HFFc6 (cell line): ENCODE results near the gene POLR3H. TPM values are rescaled to one million over a fixed set of nuclear protein-coding genes. Genes with fewer than 3 reads are reported as not detected.

ENCODE experiments used
- DNase-seq: peaks from one replicate; pipeline ENCODE4 v3.0.0-alpha.2; 2018
- H3K27ac Mint-ChIP-seq: 2 replicates; pipeline ENCODE4 v1.8.0; 2020; ENCODE audit warnings: mild to moderate bottlenecking, mixed read lengths
- H3K27me3 Mint-ChIP-seq: 2 replicates; pipeline ENCODE4 v1.8.0; 2021; ENCODE audit warnings: mild to moderate bottlenecking, moderate library complexity, mixed read lengths; ENCODE audit not compliant: insufficient read depth
- H3K36me3 Mint-ChIP-seq: 2 replicates; pipeline ENCODE4 v1.8.0; 2021; ENCODE audit warnings: low read depth, mixed read lengths
- H3K4me1 Mint-ChIP-seq: 2 replicates; pipeline ENCODE4 v1.8.0; 2020; ENCODE audit warnings: low read depth, mixed read lengths
- H3K4me3 Mint-ChIP-seq: 2 replicates; pipeline ENCODE4 v1.8.0; 2020; ENCODE audit warnings: mild to moderate bottlenecking, moderate library complexity, mixed read lengths
- H3K9me3 Mint-ChIP-seq: 2 replicates; pipeline ENCODE4 v1.8.0; 2020; ENCODE audit warnings: mild to moderate bottlenecking, mixed read lengths
- total RNA-seq, 6 experiments: library from RNA; stranded (reverse); fragmentation: NEBNext Ultra II Directional; extraction: Animal tissue kit (Norgen Biotek cat#: 25700); gene quantifications; 2 replicates in 1 of 6; 3 replicates in 5 of 6; pipeline ENCODE4 v1.2.3, GENCODE V29; 2021
- TF ChIP-seq, protein P1 (sequence below): fragments of 200-600 bp; sonication (generic); IDR thresholded peaks from 2 replicates; pipeline ENCODE4 v1.5.0; 2021; ENCODE audit warnings: antibody characterized with exemption, mild to moderate bottlenecking

Gene POLR3H
- total RNA-seq, 6 experiments from 2014 or later: 50.9 to 72.1 (median 56.0) TPM

DNA sequence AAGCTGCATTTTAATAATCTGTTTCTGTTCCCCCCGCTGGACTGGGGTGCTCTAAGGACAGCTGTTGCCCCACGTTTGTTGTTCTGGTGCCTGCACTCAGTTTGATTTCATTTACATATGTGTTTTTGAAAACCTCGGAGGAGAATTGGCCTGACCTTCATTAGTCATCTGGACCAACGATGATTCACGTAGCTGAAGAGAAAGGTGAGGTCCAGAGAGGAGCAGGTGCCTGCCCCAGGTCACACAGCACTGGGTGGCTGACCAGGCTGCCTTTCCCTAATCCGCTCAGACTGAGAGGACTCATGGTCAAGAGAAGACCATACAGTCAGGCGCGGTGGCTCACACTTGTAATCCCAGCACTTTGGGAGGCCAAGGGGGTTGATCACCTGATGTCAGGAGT lies 20.3 kb upstream of the POLR3H start:
- TF ChIP-seq, protein P1, sequence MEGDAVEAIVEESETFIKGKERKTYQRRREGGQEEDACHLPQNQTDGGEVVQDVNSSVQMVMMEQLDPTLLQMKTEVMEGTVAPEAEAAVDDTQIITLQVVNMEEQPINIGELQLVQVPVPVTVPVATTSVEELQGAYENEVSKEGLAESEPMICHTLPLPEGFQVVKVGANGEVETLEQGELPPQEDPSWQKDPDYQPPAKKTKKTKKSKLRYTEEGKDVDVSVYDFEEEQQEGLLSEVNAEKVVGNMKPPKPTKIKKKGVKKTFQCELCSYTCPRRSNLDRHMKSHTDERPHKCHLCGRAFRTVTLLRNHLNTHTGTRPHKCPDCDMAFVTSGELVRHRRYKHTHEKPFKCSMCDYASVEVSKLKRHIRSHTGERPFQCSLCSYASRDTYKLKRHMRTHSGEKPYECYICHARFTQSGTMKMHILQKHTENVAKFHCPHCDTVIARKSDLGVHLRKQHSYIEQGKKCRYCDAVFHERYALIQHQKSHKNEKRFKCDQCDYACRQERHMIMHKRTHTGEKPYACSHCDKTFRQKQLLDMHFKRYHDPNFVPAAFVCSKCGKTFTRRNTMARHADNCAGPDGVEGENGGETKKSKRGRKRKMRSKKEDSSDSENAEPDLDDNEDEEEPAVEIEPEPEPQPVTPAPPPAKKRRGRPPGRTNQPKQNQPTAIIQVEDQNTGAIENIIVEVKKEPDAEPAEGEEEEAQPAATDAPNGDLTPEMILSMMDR: no peak
- no peaks in the 10 kb centered on the region for H3K36me3 Mint-ChIP-seq
- H3K4me1 Mint-ChIP-seq: peaks cover 59% of the 10 kb centered on the region
- no peaks in the 10 kb centered on the region for H3K9me3 Mint-ChIP-seq
- DNase-seq: peak; percentile 35
- H3K27ac Mint-ChIP-seq: peak overlapping the region; percentile 96
- H3K4me3 Mint-ChIP-seq: peak overlapping the region; percentile 30; the same call in 1 of the 2 replicates
- H3K27me3 Mint-ChIP-seq: peaks cover 3% of the 10 kb centered on the region

DNA sequence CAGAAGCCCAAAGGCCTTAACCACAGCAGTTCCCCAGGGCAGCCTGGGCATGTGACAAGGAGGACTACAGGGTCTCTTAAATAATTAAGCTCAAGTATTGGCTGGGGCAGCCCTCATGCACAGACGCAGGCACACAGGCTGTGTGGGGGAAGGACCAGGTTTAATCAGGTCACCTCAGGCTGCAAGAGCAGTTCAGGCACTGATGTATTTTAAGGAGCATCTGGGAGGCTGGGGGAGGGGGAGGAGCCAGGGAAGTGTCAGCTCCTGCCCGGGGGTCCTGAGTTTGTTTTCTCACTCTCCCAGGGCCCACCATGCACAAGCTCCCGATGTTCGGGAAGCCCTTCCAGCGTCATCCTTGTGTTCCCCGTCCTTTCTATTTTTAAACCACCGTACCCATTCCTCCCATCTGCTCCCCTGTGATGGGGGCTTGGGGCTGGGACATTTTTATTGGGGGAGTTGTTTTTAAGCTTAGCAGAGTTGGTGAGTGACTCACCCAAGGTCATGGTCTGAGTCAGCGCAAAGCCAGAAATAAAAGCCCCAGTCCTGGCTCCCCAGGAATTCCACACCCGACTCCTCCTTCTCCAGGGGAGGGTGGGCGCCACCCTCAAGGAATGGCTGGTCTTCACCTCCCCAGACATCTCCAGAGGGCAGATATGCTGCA lies 18.9 kb upstream of the POLR3H start:
- peak overlapping the region; percentile 86 for H3K4me3 Mint-ChIP-seq
- peaks cover 3% of the 10 kb centered on the region for H3K27me3 Mint-ChIP-seq
- TF ChIP-seq, protein P1: no peak
- peaks cover 59% of the 10 kb centered on the region for H3K4me1 Mint-ChIP-seq
- no peaks in the 10 kb centered on the region for H3K36me3 Mint-ChIP-seq
- peak overlapping the region; percentile 84 for H3K27ac Mint-ChIP-seq
- no peaks in the 10 kb centered on the region for H3K9me3 Mint-ChIP-seq
- DNase-seq: peak; percentile 76

DNA sequence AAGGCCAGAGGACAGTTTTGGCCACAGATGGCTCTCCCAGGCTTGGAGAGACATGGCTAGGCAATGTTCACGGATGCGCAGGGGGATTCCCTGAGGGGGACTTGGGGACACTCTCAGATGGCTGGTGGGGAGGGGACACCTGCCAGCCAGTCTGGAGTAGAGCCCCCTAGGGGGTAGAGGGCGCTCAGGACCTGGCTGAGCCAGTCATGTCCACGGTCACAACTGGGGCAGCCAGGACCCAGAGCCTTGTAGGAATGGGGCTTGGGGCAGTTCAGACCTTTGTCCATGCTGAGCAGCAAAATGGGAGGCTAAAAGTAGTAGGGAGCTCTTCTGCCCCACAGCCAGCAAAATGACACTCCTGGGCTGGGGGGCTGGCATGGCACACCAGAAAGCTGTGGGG lies 18.2 kb upstream of the POLR3H start:
- Mint-ChIP-seq H3K36me3 (no peaks in the 10 kb centered on the region), H3K4me3 (peak overlapping the region; percentile 86), H3K27ac (peak overlapping the region; percentile 84), H3K27me3 (peaks cover 3% of the 10 kb centered on the region), H3K9me3 (no peaks in the 10 kb centered on the region), H3K4me1 (peaks cover 64% of the 10 kb centered on the region)
- no peak for DNase-seq
- TF ChIP-seq, protein P1: peak; percentile 24

DNA sequence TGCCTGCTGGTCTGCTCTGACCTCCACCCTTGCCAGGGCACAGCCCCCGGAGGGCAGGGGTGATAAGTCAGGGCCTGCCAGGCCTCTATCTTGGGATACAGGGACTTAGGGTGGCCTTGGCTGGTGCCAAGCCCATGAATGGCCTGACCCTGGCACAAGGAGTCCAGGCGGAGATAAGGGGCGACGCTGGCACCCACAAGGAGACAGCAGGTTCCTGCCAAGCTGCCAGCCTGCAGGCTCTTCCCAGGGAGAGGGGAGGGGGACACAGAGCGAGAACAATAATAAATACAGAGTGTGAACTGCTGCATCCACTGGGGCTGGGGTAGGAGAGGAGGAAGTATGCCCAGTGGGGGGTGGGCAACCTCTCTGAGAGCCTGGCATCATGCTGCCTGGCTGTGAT lies 17.5 kb upstream of the POLR3H start:
- H3K36me3 Mint-ChIP-seq: no peaks in the 10 kb centered on the region
- no peak overlapping the region for H3K27ac Mint-ChIP-seq
- TF ChIP-seq, protein P1: no peak
- peaks cover 3% of the 10 kb centered on the region for H3K27me3 Mint-ChIP-seq
- H3K9me3 Mint-ChIP-seq: no peaks in the 10 kb centered on the region
- peaks cover 71% of the 10 kb centered on the region for H3K4me1 Mint-ChIP-seq
- peak overlapping the region; percentile 86; the same call in 1 of the 2 replicates for H3K4me3 Mint-ChIP-seq
- no peak for DNase-seq

DNA sequence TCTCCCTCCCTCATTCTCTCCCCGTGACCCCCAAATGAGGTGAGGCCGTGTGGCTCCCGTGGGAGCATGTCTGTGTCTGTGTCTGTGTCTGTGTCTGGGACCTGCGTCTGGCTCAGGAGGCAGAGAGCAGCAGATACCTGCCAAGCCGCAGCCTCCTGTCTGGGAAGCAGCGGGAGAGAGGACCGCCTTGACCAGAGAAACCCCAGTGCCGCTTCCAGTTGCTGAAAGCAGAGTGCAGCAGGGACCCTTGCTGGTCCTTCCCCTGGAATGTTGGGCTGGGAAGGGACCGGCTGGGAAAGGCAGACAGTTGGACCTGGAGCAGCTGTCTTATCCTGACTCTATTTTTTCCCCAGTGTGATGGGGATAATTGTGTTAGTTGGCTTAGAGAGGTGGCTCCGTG lies 17.1 kb upstream of the POLR3H start:
- H3K4me1 Mint-ChIP-seq: peaks cover 75% of the 10 kb centered on the region
- H3K36me3 Mint-ChIP-seq: no peaks in the 10 kb centered on the region
- H3K27ac Mint-ChIP-seq: peak overlapping the region; percentile 68; the same call in 1 of the 2 replicates
- H3K27me3 Mint-ChIP-seq: peaks cover 3% of the 10 kb centered on the region
- TF ChIP-seq, protein P1: no peak
- DNase-seq: no peak
- no peaks in the 10 kb centered on the region for H3K9me3 Mint-ChIP-seq
- H3K4me3 Mint-ChIP-seq: peak overlapping the region; percentile 86
